ENCODE measurements around the gene SPSB4.

DNA sequence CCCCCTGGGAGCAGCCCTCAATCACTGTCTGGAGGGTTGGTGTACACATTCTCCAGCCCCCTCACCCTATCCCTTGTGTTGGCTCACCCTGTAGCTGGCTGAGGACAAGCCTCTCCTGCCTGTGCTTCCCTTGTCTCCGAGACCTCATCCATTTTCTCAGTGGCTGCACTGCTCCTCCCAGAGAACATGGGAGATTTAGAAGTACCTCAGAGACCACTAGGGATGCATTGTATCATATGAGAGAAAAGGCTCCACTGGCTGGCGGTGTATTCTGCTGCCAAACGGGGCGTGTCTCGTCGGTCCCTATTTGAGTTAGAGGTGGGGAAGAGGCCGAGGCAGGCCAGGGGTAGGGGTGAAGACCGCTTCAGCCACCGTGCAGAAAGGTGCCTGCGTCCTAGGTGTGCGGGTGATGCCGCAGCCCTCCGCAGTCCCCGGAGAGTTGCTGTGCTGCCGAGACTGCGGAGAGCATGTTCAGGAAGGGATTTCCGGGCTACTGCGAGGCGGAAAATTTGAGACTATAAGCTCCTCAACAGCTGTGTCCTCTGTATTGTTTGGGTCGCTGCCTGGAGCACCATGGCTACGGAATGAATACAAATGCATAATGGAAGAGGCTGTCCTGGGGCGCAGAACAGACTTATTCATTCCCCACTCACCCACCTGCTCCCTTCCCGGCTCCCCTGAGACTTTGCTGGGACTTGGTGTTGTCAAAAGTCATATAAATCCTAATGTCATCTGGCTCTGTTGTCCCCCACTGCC is 43.8 kb downstream of the SPSB4 start:
- no peak for TF ChIP-seq ZNF70 (CRISPR knock-in tag; IDR thresholded peaks at IDR 0.05)
- no peak for TF ChIP-seq TOX (CRISPR knock-in tag; IDR thresholded peaks at IDR 0.05; ENCODE audit: borderline replicate concordance)
- TF ChIP-seq PPARA (CRISPR knock-in tag; IDR thresholded peaks at IDR 0.05; ENCODE audit: borderline replicate concordance) = no peak
- TF ChIP-seq RARB (CRISPR knock-in tag; IDR thresholded peaks at IDR 0.05) = no peak
- TF ChIP-seq ZFP3 (CRISPR knock-in tag; IDR thresholded peaks at IDR 0.05) = no peak
- TF ChIP-seq CREB5 (CRISPR knock-in tag; IDR thresholded peaks at IDR 0.05; ENCODE audit: low read depth) = no peak
- TF ChIP-seq BACH2 (CRISPR knock-in tag; IDR thresholded peaks at IDR 0.05; ENCODE audit: borderline replicate concordance) = no peak
